Esophagus muscularis mucosa (tissue), 4 donors: ENCODE results near the gene PTCD3. TPM values are rescaled to one million over a fixed set of nuclear protein-coding genes. Genes with fewer than 3 reads are reported as not detected.

Source experiments
- DNase-seq: peaks from one replicate; pipeline ENCODE4 v3.0.0-alpha.2; 2017; ENCODE audit errors: extremely low spot score
- H3K27ac ChIP-seq, 4 donors: fragments of 200-600 bp; sonication (generic); replicated peaks in 1 of 4; 1 replicate in 3 of 4; 2 replicates in 1 of 4; pipeline ENCODE4 v1.5.1; 2016 to 2019; ENCODE audit warnings: mild to moderate bottlenecking in 1 of 4
- H3K27me3 ChIP-seq, 4 donors: fragments of 200-600 bp; sonication (generic); one replicate each; pipeline versions ENCODE4 v1.5.1 to v1.6.0; 2016 to 2019
- H3K36me3 ChIP-seq, 4 donors: fragments of 200-600 bp; sonication (generic); one replicate each; pipeline ENCODE4 v1.5.1; 2016 to 2019
- H3K4me1 ChIP-seq, 4 donors: fragments of 200-600 bp; sonication (generic); one replicate each; pipeline ENCODE4 v1.5.1; 2016 to 2019
- H3K4me3 ChIP-seq, 4 donors: fragments of 200-600 bp; sonication (generic); 1 replicate in 2 of 4; 2 replicates in 2 of 4; pipeline ENCODE4 v1.5.1; 2016 to 2019; ENCODE audit warnings: mild to moderate bottlenecking in 4 of 4, moderate library complexity in 1 of 4
- H3K9me3 ChIP-seq, 4 donors: fragments of 200-600 bp; sonication (generic); 1 replicate in 3 of 4; 2 replicates in 1 of 4; pipeline ENCODE4 v1.5.1; 2016 to 2019
- CTCF ChIP-seq, 3 experiments: fragments of 200-600 bp in 2 of 3; fragments of 450-650 bp in 1 of 3; sonication (generic) in 2 of 3; IDR thresholded peaks; one replicate each; pipeline ENCODE4 v1.5.1; 2017 to 2019; ENCODE audit warnings: antibody characterized with exemption in 3 of 3, mild to moderate bottlenecking in 2 of 3, moderate library complexity in 1 of 3
- EP300 ChIP-seq: sonication (generic); formaldehyde crosslinking; IDR thresholded peaks from one replicate; pipeline ENCODE4 v1.6.1; 2017; ENCODE audit warnings: antibody characterized with exemption
- POLR2A ChIP-seq: fragments of 450-650 bp; IDR thresholded peaks from one replicate; pipeline ENCODE4 v1.6.1; 2017; ENCODE audit warnings: antibody characterized with exemption, moderate library complexity, mild to moderate bottlenecking, low read depth
- POLR2AphosphoS5 ChIP-seq, 2 donors: sonication (generic); formaldehyde crosslinking; IDR thresholded peaks; one replicate each; pipeline ENCODE4 v1.6.1; 2017; ENCODE audit warnings: antibody characterized with exemption in 2 of 2
- WGBS: methylation state at CpG from one replicate; pipeline ENCODE4 v1.1.5; 2018; 5-methylcytosine and 5-hydroxymethylcytosine counted together
- intact Hi-C: fragments of 100-400 bp; cut with DNase I; formaldehyde crosslinking; loops from one replicate; pipeline ENCODE4 v1.15.1; 2023
- small RNA-seq, 3 donors: library from RNA; depleted of rRNA; stranded (forward); fragments of <200 nt; gene quantifications; one replicate each; pipeline ENCODE3, GENCODE V24; 2016
- total RNA-seq, 4 donors: library from RNA; depleted of rRNA; stranded (reverse); fragments of >200 nt; gene quantifications; one replicate each; pipeline versions ENCODE4 v1.1.0 to v1.2.1, GENCODE V29; 2016

PTCD3 gene
- total RNA-seq, 4 donors from 2014 or later = 40.4 to 65.1 (median 45.5) TPM

DNA sequence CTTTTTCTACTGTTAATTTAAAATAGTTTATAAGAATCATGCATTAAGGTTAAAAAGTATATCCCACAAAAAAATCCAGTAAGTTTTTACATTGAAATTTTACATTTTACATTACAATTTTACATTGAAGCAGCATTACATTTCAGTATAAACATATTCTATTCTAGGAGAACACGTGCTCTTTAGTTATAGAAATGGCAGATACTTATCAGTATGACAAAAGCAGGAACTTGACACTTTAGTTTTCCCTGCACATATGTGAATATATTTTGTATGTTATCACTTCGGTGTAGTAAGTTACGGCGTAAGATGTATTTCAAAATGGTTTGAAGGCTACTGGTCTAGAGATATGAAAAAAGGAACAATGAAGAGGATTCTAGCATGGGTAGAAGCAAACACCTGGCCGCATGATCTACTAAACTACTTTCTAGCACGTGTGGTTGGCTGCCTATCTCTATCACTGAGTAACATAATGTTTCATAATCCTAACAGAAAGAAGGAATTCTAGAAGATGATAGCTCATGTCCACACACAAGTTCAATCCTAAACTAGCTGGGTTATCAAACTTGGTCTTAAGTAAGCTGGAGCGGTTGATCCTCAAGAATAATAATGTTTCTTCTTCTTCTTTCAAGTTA lies 83.9 kb downstream of the PTCD3 start:
- Histone ChIP-seq H3K4me3 (no peak overlapping the region), H3K4me1 (peaks cover 66 to 89% (median 89%) of the 10 kb centered on the region in 4 donors), H3K27me3 (no peaks in the 10 kb centered on the region), H3K27ac (no peak overlapping the region), H3K9me3 (no peaks in the 10 kb centered on the region), H3K36me3 (peaks cover 0 to 13% (median 3%) of the 10 kb centered on the region in 4 donors)
- 76% methylated on average over 7 of the region's 7 CpGs for WGBS
- TF ChIP-seq EP300 = no peak
- no peak for TF ChIP-seq CTCF (IDR thresholded peaks at IDR 0.05)
- TF ChIP-seq POLR2A = no peak
- no peak for TF ChIP-seq POLR2AphosphoS5 (IDR thresholded peaks at IDR 0.05)
- DNase-seq = no peak
- intact Hi-C loops = no loop called here

Small RNA genes lying within 50 kb of the gene (small RNA-seq; reads per million reads assigned to genes)
- gene RF00019 (0 reads per million in 3 donors), gene SNORD94 (18,426 to 46,915 (median 24,712) reads per million in 3 donors)

Other genes starting within 250 kb of the PTCD3 start
- 10 to 100 TPM; 11.3 to 21.6 (median 19.4) TPM for gene ST3GAL5, start 217.2 kb upstream of the PTCD3 start, total RNA-seq
- 10 to 100 TPM; 13.3 to 22.4 (median 16.6) TPM for gene POLR1A, start 349 bp upstream of the PTCD3 start, total RNA-seq
- 10 to 100 TPM; 53.5 to 68.1 (median 66.6) TPM for gene IMMT, start 89.2 kb downstream of the PTCD3 start, total RNA-seq
- 10 to 100 TPM; 28.0 to 37.8 (median 32.4) TPM for gene MRPL35, start 93.2 kb downstream of the PTCD3 start, total RNA-seq
- gene REEP1, start 231.4 kb downstream of the PTCD3 start, total RNA-seq = 10 to 100 TPM; 46.1 to 95.1 (median 74.9) TPM